Dendritic cell treated with granulocyte-macrophage colony-stimulating factor and Interleukin-4, amounts not matched to agents 40 ng/mL and 50 ng/mL, for 4 days (primary cell): ENCODE results near the gene MRC1.

Experiments
- H3K27ac Mint-ChIP-seq: one replicate; pipeline ENCODE4 v1.8.0; 2022; ENCODE audit warnings: mild to moderate bottlenecking, mixed read lengths
- H3K27me3 Mint-ChIP-seq: one replicate; pipeline ENCODE4 v1.8.0; 2022; ENCODE audit warnings: mild to moderate bottlenecking, mixed read lengths
- H3K36me3 Mint-ChIP-seq: one replicate; pipeline ENCODE4 v1.8.0; 2022; ENCODE audit warnings: low read depth, mixed read lengths
- H3K4me1 Mint-ChIP-seq: one replicate; pipeline ENCODE4 v1.8.0; 2022; ENCODE audit warnings: low read depth, mixed read lengths
- H3K4me3 Mint-ChIP-seq: one replicate; pipeline ENCODE4 v1.8.0; 2022; ENCODE audit warnings: mild to moderate bottlenecking, moderate library complexity, mixed read lengths
- H3K9me3 Mint-ChIP-seq: one replicate; pipeline ENCODE4 v1.8.0; 2022; ENCODE audit warnings: mixed read lengths
- intact Hi-C: fragments of 100-400 bp; cut with micrococcal nuclease; formaldehyde crosslinking; loops from one replicate; pipeline ENCODE4 v1.15.0; 2022

The MRC1 gene

GRCh38 chr10:17838080-17838648, 29.0 kb downstream of the MRC1 start:
- intact Hi-C loops: no loop called here
- H3K4me3 Mint-ChIP-seq: peak overlapping the region; percentile 42
- no peaks in the 10 kb centered on the region for H3K27me3 Mint-ChIP-seq
- peak overlapping the region; percentile 88 for H3K27ac Mint-ChIP-seq
- no peaks in the 10 kb centered on the region for H3K9me3 Mint-ChIP-seq
- H3K36me3 Mint-ChIP-seq: peaks cover 88% of the 10 kb centered on the region
- H3K4me1 Mint-ChIP-seq: peaks cover 64% of the 10 kb centered on the region

GRCh38 chr10:17841050-17841449, 31.9 kb downstream of the MRC1 start:
- intact Hi-C loops: no loop called here
- Mint-ChIP-seq H3K27me3 (no peaks in the 10 kb centered on the region), H3K36me3 (peaks cover 88% of the 10 kb centered on the region), H3K9me3 (no peaks in the 10 kb centered on the region), H3K4me1 (peaks cover 38% of the 10 kb centered on the region), H3K27ac (peak overlapping the region; percentile 46), H3K4me3 (no peak overlapping the region)

GRCh38 chr10:17842641-17843040, 33.5 kb downstream of the MRC1 start:
- H3K9me3 Mint-ChIP-seq: no peaks in the 10 kb centered on the region
- no peak overlapping the region for H3K27ac Mint-ChIP-seq
- no peak overlapping the region for H3K4me3 Mint-ChIP-seq
- peaks cover 34% of the 10 kb centered on the region for H3K4me1 Mint-ChIP-seq
- H3K27me3 Mint-ChIP-seq: no peaks in the 10 kb centered on the region
- intact Hi-C loops: no loop called here
- peaks cover 92% of the 10 kb centered on the region for H3K36me3 Mint-ChIP-seq

GRCh38 chr10:17847585-17848296, 38.6 kb downstream of the MRC1 start:
- no peak overlapping the region for H3K4me3 Mint-ChIP-seq
- no peaks in the 10 kb centered on the region for H3K9me3 Mint-ChIP-seq
- peaks cover 95% of the 10 kb centered on the region for H3K36me3 Mint-ChIP-seq
- intact Hi-C loops: no loop called here
- H3K27ac Mint-ChIP-seq: peak overlapping the region; percentile 56
- H3K27me3 Mint-ChIP-seq: no peaks in the 10 kb centered on the region
- peaks cover 37% of the 10 kb centered on the region for H3K4me1 Mint-ChIP-seq

GRCh38 chr10:17848646-17849045, 39.5 kb downstream of the MRC1 start:
- Mint-ChIP-seq H3K27me3 (no peaks in the 10 kb centered on the region), H3K9me3 (no peaks in the 10 kb centered on the region), H3K27ac (peak overlapping the region; percentile 59), H3K36me3 (peaks cover 95% of the 10 kb centered on the region), H3K4me3 (no peak overlapping the region), H3K4me1 (peaks cover 40% of the 10 kb centered on the region)
- intact Hi-C loops: no loop called here

- Mint-ChIP-seq H3K4me3 (no peak overlapping the region), H3K27me3 (no peaks in the 10 kb centered on the region), H3K36me3 (peaks cover 95% of the 10 kb centered on the region), H3K4me1 (peaks cover 54% of the 10 kb centered on the region), H3K27ac (peak overlapping the region; percentile 74), H3K9me3 (no peaks in the 10 kb centered on the region)
- intact Hi-C loops: no loop called here
These were observed 41.4 kb downstream of the MRC1 start for GRCh38 chr10:17850501-17850900.

GRCh38 chr10:17851611-17852010, 42.5 kb downstream of the MRC1 start:
- H3K36me3 Mint-ChIP-seq: peaks cover 95% of the 10 kb centered on the region
- H3K27ac Mint-ChIP-seq: peak overlapping the region; percentile 82
- intact Hi-C loops: no loop called here
- no peaks in the 10 kb centered on the region for H3K27me3 Mint-ChIP-seq
- no peaks in the 10 kb centered on the region for H3K9me3 Mint-ChIP-seq
- H3K4me3 Mint-ChIP-seq: no peak overlapping the region
- H3K4me1 Mint-ChIP-seq: peaks cover 65% of the 10 kb centered on the region

GRCh38 chr10:17854044-17854652, 45.0 kb downstream of the MRC1 start:
- Mint-ChIP-seq H3K4me3 (no peak overlapping the region), H3K36me3 (peaks cover 95% of the 10 kb centered on the region), H3K9me3 (no peaks in the 10 kb centered on the region), H3K4me1 (peaks cover 59% of the 10 kb centered on the region), H3K27ac (peak overlapping the region; percentile 29), H3K27me3 (no peaks in the 10 kb centered on the region)
- intact Hi-C loops: no loop called here

- H3K9me3 Mint-ChIP-seq: no peaks in the 10 kb centered on the region
- peaks cover 56% of the 10 kb centered on the region for H3K4me1 Mint-ChIP-seq
- intact Hi-C loops: loop anchor here (5.0 kb wide), 1 partner anchor 40 kb away; no protein-coding TSS in a partner anchor
- no peak overlapping the region for H3K4me3 Mint-ChIP-seq
- H3K27ac Mint-ChIP-seq: peak overlapping the region; percentile 75
- peaks cover 97% of the 10 kb centered on the region for H3K36me3 Mint-ChIP-seq
- no peaks in the 10 kb centered on the region for H3K27me3 Mint-ChIP-seq
These were observed 47.9 kb downstream of the MRC1 start for GRCh38 chr10:17857040-17857439.

- Mint-ChIP-seq H3K27me3 (no peaks in the 10 kb centered on the region), H3K36me3 (peaks cover 99% of the 10 kb centered on the region), H3K4me1 (peaks cover 52% of the 10 kb centered on the region), H3K9me3 (no peaks in the 10 kb centered on the region), H3K27ac (peak overlapping the region; percentile 63), H3K4me3 (no peak overlapping the region)
- intact Hi-C loops: loop anchor here (5.0 kb wide), 1 partner anchor 38 kb away; no protein-coding TSS in a partner anchor
These were observed 50.5 kb downstream of the MRC1 start for GRCh38 chr10:17859492-17860156.

GRCh38 chr10:17861760-17862159, 52.6 kb downstream of the MRC1 start:
- no peak overlapping the region for H3K4me3 Mint-ChIP-seq
- peaks cover 45% of the 10 kb centered on the region for H3K4me1 Mint-ChIP-seq
- intact Hi-C loops: no loop called here
- peaks cover 99% of the 10 kb centered on the region for H3K36me3 Mint-ChIP-seq
- H3K27ac Mint-ChIP-seq: no peak overlapping the region
- H3K27me3 Mint-ChIP-seq: no peaks in the 10 kb centered on the region
- H3K9me3 Mint-ChIP-seq: no peaks in the 10 kb centered on the region

GRCh38 chr10:17865351-17865750, 56.2 kb downstream of the MRC1 start:
- Mint-ChIP-seq H3K27me3 (no peaks in the 10 kb centered on the region), H3K36me3 (peaks cover 99% of the 10 kb centered on the region), H3K4me1 (peaks cover 53% of the 10 kb centered on the region), H3K27ac (peak overlapping the region; percentile 45), H3K9me3 (no peaks in the 10 kb centered on the region), H3K4me3 (no peak overlapping the region)
- intact Hi-C loops: no loop called here

- Mint-ChIP-seq H3K4me1 (peaks cover 59% of the 10 kb centered on the region), H3K27me3 (no peaks in the 10 kb centered on the region), H3K36me3 (peaks cover 100% of the 10 kb centered on the region), H3K27ac (peak overlapping the region; percentile 55), H3K4me3 (no peak overlapping the region), H3K9me3 (no peaks in the 10 kb centered on the region)
- intact Hi-C loops: no loop called here
These were observed 57.2 kb downstream of the MRC1 start for GRCh38 chr10:17866346-17866745.

GRCh38 chr10:17867056-17867455, 57.9 kb downstream of the MRC1 start:
- peaks cover 64% of the 10 kb centered on the region for H3K4me1 Mint-ChIP-seq
- intact Hi-C loops: no loop called here
- H3K27ac Mint-ChIP-seq: peak overlapping the region; percentile 55
- H3K9me3 Mint-ChIP-seq: no peaks in the 10 kb centered on the region
- no peaks in the 10 kb centered on the region for H3K27me3 Mint-ChIP-seq
- H3K4me3 Mint-ChIP-seq: no peak overlapping the region
- peaks cover 100% of the 10 kb centered on the region for H3K36me3 Mint-ChIP-seq
